ENCODE results near the gene PGBD5.

The PGBD5 gene

DNA sequence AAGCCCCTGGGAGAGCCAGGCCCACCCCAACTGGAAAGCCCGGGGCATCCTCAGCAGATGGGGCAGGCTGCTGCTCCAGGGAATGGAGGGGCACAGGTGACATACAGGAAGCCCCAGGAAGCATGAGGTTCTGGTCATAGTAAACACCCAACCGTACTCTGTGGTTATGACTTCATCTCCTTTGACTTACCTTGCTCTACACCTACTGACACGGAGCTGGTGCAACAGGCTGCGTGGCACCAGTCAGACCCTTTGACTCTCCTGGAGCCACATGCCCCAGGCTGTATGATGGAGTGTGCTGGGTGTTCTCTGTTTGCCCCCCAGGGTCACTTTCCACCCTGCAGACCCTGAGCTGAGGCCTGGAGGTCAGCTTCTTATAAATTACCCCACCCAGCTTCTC is 72.1 kb downstream of the PGBD5 start:
- Histone ChIP-seq H3K4me3 (ENCODE audit: low read depth in 1 of 2, low read length in 2 of 2) (no peak overlapping the region), H3K27ac (ENCODE audit: low read depth, low read length) (no peak overlapping the region), H3K36me3 (ENCODE audit: insufficient read depth, low read length) (no peaks in the 10 kb centered on the region), H3K4me1 (ENCODE audit: insufficient read depth, low read length) (no peaks in the 10 kb centered on the region), H3K9ac (ENCODE audit: low read length) (no peak overlapping the region), H3K9me3 (ENCODE audit: low read length) (no peaks in the 10 kb centered on the region), H3K27me3 (ENCODE audit: control insufficient read depth in 1 of 2, insufficient read depth in 2 of 2, low read length in 2 of 2) (no peaks in the 10 kb centered on the region)

DNA sequence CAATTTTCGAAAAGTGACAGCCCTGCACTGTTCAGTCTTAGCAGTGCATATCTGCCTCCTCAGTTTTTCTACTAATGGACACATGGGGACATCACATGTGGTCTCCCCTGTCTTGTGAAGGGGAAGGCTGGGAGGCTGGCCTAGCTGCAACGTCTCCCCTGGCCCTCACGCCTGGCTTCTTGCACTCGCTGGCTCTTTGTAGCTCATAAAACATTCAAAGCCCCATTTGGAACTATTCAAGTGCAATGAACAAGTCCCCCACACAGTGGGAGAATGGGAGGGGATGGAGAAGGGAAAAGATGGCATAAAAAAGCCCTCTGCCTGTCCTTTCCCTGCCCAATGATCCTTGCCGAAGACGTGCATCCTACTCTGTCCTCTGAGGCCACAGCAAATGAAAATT is 73.6 kb downstream of the PGBD5 start:
- Histone ChIP-seq H3K36me3 (ENCODE audit: insufficient read depth, low read length) (no peaks in the 10 kb centered on the region), H3K27me3 (ENCODE audit: control insufficient read depth in 1 of 2, insufficient read depth in 2 of 2, low read length in 2 of 2) (no peaks in the 10 kb centered on the region), H3K9ac (ENCODE audit: low read length) (no peak overlapping the region), H3K4me1 (ENCODE audit: insufficient read depth, low read length) (no peaks in the 10 kb centered on the region), H3K27ac (ENCODE audit: low read depth, low read length) (no peak overlapping the region), H3K4me3 (ENCODE audit: low read depth in 1 of 2, low read length in 2 of 2) (no peak overlapping the region), H3K9me3 (ENCODE audit: low read length) (no peaks in the 10 kb centered on the region)

DNA sequence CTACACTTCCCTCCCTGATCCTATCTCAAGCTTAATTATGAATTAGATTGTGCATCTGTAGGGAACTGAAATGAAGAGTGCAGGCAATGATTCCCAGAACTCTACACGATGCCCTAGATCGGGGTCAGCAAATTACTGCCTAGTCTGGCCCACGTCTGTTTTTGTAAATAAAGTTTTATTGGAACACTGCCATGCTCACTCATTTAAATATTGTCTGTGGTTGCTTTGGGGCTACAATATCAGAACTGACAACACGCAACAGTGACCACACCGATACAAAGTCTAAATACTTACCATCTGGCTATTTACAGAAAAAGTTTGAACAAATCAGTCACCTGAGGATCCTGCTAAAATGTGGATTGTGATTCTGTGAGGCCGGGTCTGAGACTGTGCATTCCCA is 74.1 kb downstream of the PGBD5 start:
- Histone ChIP-seq H3K9me3 (ENCODE audit: low read length) (no peaks in the 10 kb centered on the region), H3K4me3 (ENCODE audit: low read depth in 1 of 2, low read length in 2 of 2) (no peak overlapping the region), H3K36me3 (ENCODE audit: insufficient read depth, low read length) (no peaks in the 10 kb centered on the region), H3K4me1 (ENCODE audit: insufficient read depth, low read length) (no peaks in the 10 kb centered on the region), H3K9ac (ENCODE audit: low read length) (no peak overlapping the region), H3K27me3 (ENCODE audit: control insufficient read depth in 1 of 2, insufficient read depth in 2 of 2, low read length in 2 of 2) (no peaks in the 10 kb centered on the region), H3K27ac (ENCODE audit: low read depth, low read length) (no peak overlapping the region)

DNA sequence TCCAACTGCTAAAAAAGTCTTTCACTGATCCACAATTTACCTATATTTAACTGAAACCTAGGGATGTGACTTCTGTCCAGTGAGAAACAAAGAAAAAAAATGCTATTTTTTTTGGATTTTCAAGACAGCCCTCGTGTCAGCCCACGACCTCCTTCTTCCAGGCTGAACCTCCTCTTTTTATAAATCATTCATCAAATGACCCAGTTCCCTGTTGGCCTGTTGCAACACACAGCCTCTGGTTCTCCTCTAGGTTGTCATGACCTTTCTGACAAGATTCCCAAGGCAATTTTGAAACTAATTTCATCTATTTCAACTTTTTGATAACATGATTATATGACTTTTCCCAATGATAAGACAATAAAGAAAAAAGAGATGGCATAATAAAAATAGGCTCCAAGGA is 74.6 kb downstream of the PGBD5 start:
- no peak overlapping the region for H3K4me3 ChIP-seq (ENCODE audit: low read depth in 1 of 2, low read length in 2 of 2)
- no peaks in the 10 kb centered on the region for H3K27me3 ChIP-seq (ENCODE audit: control insufficient read depth in 1 of 2, insufficient read depth in 2 of 2, low read length in 2 of 2)
- no peaks in the 10 kb centered on the region for H3K4me1 ChIP-seq (ENCODE audit: insufficient read depth, low read length)
- no peak overlapping the region for H3K27ac ChIP-seq (ENCODE audit: low read depth, low read length)
- no peaks in the 10 kb centered on the region for H3K9me3 ChIP-seq (ENCODE audit: low read length)
- H3K36me3 ChIP-seq (ENCODE audit: insufficient read depth, low read length) = no peaks in the 10 kb centered on the region
- no peak overlapping the region for H3K9ac ChIP-seq (ENCODE audit: low read length)

DNA sequence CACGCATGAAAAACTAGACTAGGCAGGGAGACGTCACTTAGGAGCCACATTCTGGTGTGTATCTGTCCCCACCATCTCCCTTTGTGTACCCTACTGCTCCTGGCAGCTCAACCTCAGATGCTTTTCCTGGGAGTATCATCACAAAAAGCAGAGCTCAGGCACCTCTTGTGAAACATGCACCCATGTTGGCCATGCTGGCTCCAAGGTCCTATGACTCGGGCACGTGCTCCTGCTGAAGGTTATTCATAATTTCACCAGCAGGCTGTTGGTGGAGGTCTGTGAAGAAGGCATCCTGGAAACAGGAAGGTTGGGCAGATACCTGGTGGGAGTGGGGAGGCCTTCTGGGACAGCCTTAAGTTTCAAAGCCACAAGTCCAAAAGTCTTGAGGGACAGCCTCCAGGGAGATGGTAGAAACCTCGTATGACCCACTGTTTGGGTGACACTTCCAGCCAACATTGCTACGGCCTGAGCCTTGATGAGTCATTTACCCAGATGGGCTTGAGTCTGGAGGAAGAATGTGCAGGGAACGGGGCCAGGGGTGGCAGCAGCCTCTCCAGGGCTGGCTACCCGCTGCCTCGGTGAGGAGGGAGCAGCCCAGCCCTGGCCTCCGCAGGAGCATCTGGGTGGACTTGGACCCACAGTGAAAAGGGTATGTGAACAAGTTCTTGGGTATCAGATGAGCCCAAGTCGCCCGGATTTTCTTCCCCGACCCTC is 75.8 kb downstream of the PGBD5 start:
- no peaks in the 10 kb centered on the region for H3K4me1 ChIP-seq (ENCODE audit: insufficient read depth, low read length)
- H3K27ac ChIP-seq (ENCODE audit: low read depth, low read length) = no peak overlapping the region
- H3K36me3 ChIP-seq (ENCODE audit: insufficient read depth, low read length) = no peaks in the 10 kb centered on the region
- H3K4me3 ChIP-seq (ENCODE audit: low read depth in 1 of 2, low read length in 2 of 2) = no peak overlapping the region
- no peaks in the 10 kb centered on the region for H3K9me3 ChIP-seq (ENCODE audit: low read length)
- no peak overlapping the region for H3K9ac ChIP-seq (ENCODE audit: low read length)
- no peaks in the 10 kb centered on the region for H3K27me3 ChIP-seq (ENCODE audit: control insufficient read depth in 1 of 2, insufficient read depth in 2 of 2, low read length in 2 of 2)

DNA sequence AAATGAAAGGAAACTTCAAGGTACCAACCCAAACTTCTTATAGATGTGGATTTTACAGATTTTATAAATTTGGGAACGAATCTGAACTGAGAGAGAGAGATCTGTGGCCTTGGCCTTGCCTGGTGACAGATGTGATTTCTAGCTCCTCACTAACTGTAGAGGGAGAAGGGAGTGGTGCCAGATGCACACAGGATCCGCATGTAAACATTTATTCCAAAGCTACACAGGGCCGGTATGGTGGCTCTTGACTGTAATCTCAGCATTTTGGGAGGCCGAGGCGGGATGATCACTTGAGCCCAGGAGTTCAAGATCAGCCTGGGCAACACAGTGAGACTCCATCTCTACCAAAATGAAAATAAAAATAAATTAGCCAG is 77.1 kb downstream of the PGBD5 start:
- no peak overlapping the region for H3K4me3 ChIP-seq (ENCODE audit: low read depth in 1 of 2, low read length in 2 of 2)
- no peaks in the 10 kb centered on the region for H3K36me3 ChIP-seq (ENCODE audit: insufficient read depth, low read length)
- H3K9ac ChIP-seq (ENCODE audit: low read length) = no peak overlapping the region
- H3K27me3 ChIP-seq (ENCODE audit: control insufficient read depth in 1 of 2, insufficient read depth in 2 of 2, low read length in 2 of 2) = no peaks in the 10 kb centered on the region
- H3K9me3 ChIP-seq (ENCODE audit: low read length) = no peaks in the 10 kb centered on the region
- no peaks in the 10 kb centered on the region for H3K4me1 ChIP-seq (ENCODE audit: insufficient read depth, low read length)
- H3K27ac ChIP-seq (ENCODE audit: low read depth, low read length) = no peak overlapping the region

DNA sequence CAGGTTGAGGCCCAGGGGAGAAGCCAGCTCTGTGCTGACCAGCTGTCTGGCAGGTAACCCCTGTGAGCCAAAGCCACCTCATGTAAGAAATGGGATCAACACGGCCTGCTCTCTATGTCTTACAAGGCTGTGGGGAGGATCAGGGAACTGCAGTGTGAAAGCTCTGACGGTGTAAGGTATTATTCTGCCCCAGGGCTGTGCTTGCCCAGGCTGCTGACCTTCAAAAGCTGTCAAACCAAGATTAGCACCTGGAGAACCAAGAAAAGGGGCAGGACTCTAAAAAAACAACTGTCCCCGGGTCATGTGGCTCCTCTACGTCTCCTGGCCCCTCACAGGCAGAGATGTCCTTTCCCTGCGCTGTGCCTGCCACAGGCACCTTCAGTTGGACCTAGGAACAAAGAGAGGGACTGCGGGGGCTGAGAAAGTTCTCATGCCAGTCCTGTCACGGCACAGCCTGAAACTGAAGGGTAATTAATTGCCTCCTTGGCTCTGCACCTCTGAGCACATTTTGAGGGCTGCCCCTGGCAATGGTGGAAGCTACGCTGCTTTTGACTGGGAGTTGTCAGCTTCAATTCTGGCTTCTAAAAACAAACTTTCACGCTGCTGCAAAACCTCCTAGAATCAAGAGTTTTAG is 77.6 kb downstream of the PGBD5 start:
- Histone ChIP-seq H3K27ac (ENCODE audit: low read depth, low read length) (no peak overlapping the region), H3K4me1 (ENCODE audit: insufficient read depth, low read length) (no peaks in the 10 kb centered on the region), H3K36me3 (ENCODE audit: insufficient read depth, low read length) (no peaks in the 10 kb centered on the region), H3K9me3 (ENCODE audit: low read length) (no peaks in the 10 kb centered on the region), H3K27me3 (ENCODE audit: control insufficient read depth in 1 of 2, insufficient read depth in 2 of 2, low read length in 2 of 2) (no peaks in the 10 kb centered on the region), H3K9ac (ENCODE audit: low read length) (no peak overlapping the region), H3K4me3 (ENCODE audit: low read depth in 1 of 2, low read length in 2 of 2) (no peak overlapping the region)

DNA sequence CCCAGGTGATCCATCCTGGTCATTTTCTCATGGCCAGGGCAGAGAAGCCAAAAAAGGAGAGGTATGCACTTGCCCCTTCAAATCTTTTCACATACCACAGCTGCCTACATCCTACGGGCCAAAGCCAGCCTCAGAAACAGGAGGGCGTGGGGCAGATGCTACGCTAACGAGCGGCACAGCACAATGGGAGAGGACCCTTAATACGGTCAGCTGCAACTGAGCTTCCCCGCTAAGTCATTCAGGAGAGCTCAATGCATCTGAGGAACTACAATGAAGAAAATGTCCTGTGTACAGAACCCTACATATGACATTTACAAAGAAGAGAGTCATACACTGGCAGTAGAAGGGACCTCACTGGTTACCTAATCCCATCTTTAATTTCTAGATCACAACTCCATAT is 78.2 kb downstream of the PGBD5 start:
- Histone ChIP-seq H3K27me3 (ENCODE audit: control insufficient read depth in 1 of 2, insufficient read depth in 2 of 2, low read length in 2 of 2) (no peaks in the 10 kb centered on the region), H3K4me1 (ENCODE audit: insufficient read depth, low read length) (no peaks in the 10 kb centered on the region), H3K9me3 (ENCODE audit: low read length) (no peaks in the 10 kb centered on the region), H3K9ac (ENCODE audit: low read length) (no peak overlapping the region), H3K27ac (ENCODE audit: low read depth, low read length) (no peak overlapping the region), H3K4me3 (ENCODE audit: low read depth in 1 of 2, low read length in 2 of 2) (no peak overlapping the region), H3K36me3 (ENCODE audit: insufficient read depth, low read length) (no peaks in the 10 kb centered on the region)

DNA sequence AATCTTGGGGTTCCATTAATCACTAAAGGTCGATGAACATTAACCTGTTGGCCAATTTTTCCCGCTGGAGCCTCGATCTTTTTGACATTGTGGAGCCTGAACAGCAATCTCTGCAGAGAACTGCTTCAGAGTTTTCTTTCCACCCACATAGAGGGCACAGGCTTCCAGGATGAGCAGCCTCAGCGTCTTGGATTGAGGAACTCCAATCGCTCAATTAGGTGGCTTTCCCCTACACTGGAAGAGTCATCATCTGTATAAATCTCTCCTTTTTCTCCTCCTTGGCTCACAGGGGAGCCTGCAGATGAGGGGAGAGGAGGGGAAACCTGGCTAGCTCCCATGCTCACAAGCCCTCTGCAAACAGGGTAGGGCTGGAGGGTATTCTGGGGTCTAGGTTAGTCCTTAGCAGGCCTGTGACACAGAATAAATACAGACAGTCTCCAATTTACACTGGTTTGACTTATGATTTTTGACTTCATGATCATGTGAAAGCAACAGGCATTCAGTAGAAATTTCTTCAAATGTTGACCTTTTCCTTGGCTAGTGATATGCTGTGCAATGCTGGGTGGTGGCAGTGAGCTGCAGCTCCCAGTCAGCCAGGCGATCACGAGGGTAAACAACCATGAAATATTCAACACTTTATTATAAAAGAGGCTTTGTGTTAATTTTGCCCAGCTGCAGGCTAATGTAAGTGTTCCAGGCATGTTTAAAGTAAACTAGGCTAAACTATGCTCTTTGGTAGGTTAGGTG is 80.8 kb downstream of the PGBD5 start:
- Histone ChIP-seq H3K9ac (ENCODE audit: low read length) (no peak overlapping the region), H3K4me3 (ENCODE audit: low read depth in 1 of 2, low read length in 2 of 2) (no peak overlapping the region), H3K27me3 (ENCODE audit: control insufficient read depth in 1 of 2, insufficient read depth in 2 of 2, low read length in 2 of 2) (no peaks in the 10 kb centered on the region), H3K9me3 (ENCODE audit: low read length) (no peaks in the 10 kb centered on the region), H3K36me3 (ENCODE audit: insufficient read depth, low read length) (no peaks in the 10 kb centered on the region), H3K4me1 (ENCODE audit: insufficient read depth, low read length) (no peaks in the 10 kb centered on the region), H3K27ac (ENCODE audit: low read depth, low read length) (no peak overlapping the region)

DNA sequence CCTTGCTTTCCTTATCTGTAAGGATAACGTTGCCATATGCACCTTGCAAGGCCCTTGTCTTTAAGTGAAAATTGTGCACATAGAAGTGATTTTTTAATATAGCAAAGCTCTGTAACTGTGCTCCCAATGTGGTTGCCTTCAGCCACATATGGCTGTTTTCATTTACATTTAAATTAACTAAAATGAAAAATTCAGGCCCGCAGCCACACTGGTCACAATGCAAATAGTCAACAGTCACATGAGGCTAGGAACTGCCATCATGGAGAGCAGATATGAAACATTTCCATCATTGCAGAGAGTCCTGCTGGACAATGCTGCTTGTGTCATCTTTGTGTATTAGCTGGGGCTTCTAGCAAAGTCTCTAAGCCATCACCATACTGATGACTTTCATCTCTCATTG is 83.4 kb downstream of the PGBD5 start:
- Histone ChIP-seq H3K4me3 (ENCODE audit: low read depth in 1 of 2, low read length in 2 of 2) (no peak overlapping the region), H3K27ac (ENCODE audit: low read depth, low read length) (no peak overlapping the region), H3K36me3 (ENCODE audit: insufficient read depth, low read length) (no peaks in the 10 kb centered on the region), H3K9ac (ENCODE audit: low read length) (no peak overlapping the region), H3K9me3 (ENCODE audit: low read length) (no peaks in the 10 kb centered on the region), H3K27me3 (ENCODE audit: control insufficient read depth in 1 of 2, insufficient read depth in 2 of 2, low read length in 2 of 2) (no peaks in the 10 kb centered on the region), H3K4me1 (ENCODE audit: insufficient read depth, low read length) (no peaks in the 10 kb centered on the region)

DNA sequence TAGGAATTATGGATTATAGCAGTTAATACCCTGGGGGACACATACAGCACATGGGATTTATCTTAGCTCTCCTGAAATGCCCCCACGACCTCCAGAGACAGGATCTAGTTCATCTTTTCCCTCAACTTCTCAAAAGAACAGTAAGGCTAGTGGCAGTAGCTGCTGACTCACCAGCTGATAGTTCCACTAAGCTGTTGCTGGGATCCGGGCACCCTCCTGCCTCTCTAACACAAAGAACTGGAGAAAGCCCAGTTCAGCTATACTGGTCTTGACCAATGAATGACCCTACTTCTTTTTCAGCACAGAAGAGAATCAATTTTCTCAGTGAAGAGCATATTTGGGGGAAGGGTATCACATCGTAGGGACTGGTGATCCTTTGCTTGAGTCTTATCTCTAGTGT is 84.1 kb downstream of the PGBD5 start:
- Histone ChIP-seq H3K9ac (ENCODE audit: low read length) (no peak overlapping the region), H3K27me3 (ENCODE audit: control insufficient read depth in 1 of 2, insufficient read depth in 2 of 2, low read length in 2 of 2) (no peaks in the 10 kb centered on the region), H3K4me1 (ENCODE audit: insufficient read depth, low read length) (no peaks in the 10 kb centered on the region), H3K36me3 (ENCODE audit: insufficient read depth, low read length) (no peaks in the 10 kb centered on the region), H3K27ac (ENCODE audit: low read depth, low read length) (no peak overlapping the region), H3K9me3 (ENCODE audit: low read length) (no peaks in the 10 kb centered on the region), H3K4me3 (ENCODE audit: low read depth in 1 of 2, low read length in 2 of 2) (no peak overlapping the region)

Data from muscle layer of colon (tissue), 2 donors.